ENCODE measurements around the gene EFNA3.

EFNA3 gene

DNA sequence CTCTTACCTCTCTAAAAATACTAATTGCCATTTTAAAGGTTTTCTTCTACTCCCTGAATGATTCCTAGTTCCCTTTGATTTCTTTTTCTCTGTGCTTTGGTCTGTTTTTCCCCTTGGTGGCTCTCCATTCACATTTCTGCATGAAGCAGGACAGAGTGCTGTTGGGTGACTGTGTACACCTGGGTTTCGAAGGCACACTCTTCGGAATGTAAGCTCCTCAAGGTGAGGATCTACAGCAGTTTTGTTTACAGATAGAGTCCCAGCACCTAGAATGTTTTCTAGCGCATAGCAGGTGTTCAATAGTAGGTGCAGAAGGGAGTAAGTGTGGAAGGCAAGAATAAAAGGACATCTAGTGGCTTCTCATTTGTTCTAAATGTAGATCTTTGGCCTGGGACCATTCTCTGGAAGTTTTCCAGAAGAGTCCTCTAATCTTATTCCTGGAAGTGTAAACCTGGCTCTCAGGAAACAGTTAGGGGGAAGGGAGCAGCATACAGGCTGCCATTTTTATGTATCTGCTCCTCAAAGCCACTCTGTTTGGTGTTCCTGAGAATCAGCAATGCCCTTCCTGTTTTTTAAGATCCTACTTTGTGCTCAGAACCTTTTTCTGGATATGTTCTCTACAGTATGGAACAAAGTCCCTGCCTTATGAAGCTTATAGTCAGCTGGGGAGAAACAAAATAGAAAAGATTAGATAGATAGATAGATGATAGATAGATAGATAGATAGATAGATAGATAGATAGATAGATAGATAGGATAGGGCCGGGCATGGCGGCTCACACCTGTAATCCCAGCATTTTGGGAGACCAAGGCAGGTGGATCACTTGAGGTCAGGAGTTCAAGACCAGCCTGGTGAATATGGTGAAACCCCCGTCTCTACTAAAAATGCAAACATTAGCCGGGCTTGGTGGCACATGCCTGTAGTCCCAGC is 26.2 kb downstream of the EFNA3 start:
- peak overlapping the region; percentile 50 for H3K27ac ChIP-seq
- TF ChIP-seq, protein P1, sequence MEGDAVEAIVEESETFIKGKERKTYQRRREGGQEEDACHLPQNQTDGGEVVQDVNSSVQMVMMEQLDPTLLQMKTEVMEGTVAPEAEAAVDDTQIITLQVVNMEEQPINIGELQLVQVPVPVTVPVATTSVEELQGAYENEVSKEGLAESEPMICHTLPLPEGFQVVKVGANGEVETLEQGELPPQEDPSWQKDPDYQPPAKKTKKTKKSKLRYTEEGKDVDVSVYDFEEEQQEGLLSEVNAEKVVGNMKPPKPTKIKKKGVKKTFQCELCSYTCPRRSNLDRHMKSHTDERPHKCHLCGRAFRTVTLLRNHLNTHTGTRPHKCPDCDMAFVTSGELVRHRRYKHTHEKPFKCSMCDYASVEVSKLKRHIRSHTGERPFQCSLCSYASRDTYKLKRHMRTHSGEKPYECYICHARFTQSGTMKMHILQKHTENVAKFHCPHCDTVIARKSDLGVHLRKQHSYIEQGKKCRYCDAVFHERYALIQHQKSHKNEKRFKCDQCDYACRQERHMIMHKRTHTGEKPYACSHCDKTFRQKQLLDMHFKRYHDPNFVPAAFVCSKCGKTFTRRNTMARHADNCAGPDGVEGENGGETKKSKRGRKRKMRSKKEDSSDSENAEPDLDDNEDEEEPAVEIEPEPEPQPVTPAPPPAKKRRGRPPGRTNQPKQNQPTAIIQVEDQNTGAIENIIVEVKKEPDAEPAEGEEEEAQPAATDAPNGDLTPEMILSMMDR (conservative IDR thresholded peaks at IDR 0.05), result no peak

DNA sequence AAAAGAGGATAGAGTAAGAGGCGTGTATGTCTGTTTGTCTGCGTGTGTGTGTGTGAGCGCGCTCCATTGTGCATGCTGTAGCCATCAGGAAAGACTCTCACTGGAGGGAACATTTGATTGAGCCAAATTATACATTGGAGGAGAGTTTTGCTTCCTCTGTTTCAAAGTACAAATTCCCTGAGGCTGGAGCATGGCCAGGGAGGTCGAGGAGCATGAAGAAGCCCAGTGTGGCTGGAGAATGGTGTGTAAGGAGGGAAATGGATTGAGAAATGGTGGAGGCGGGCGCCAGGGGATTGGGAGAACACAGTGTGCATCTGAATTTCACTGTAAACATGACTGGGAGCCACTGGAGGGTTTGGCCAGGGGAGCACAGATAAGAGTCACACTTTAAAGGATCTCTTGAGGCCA is 27.0 kb downstream of the EFNA3 start:
- H3K27ac ChIP-seq, result peak overlapping the region; percentile 50
- TF ChIP-seq, protein P1 (conservative IDR thresholded peaks at IDR 0.05), result no peak

DNA sequence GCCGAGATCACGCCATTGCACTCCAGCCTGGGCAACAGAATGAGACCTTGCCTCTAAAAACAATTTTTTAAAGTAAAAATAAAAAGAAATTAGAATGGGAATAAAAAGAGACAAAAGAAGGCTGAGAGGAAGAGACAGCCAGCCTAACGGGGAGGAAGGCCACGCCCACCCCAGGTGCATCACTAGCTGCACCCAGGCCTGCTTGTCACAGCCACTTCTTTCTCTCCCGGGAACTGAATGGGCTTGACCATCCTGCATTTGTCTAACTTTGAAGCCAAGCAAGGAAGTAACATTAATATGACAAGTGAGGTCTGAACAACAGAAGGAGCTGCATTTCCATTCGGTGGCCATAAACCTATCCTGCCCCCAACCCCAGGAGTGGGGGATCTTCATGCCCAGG is 28.2 kb downstream of the EFNA3 start:
- TF ChIP-seq, protein P1 (conservative IDR thresholded peaks at IDR 0.05), result no peak

DNA sequence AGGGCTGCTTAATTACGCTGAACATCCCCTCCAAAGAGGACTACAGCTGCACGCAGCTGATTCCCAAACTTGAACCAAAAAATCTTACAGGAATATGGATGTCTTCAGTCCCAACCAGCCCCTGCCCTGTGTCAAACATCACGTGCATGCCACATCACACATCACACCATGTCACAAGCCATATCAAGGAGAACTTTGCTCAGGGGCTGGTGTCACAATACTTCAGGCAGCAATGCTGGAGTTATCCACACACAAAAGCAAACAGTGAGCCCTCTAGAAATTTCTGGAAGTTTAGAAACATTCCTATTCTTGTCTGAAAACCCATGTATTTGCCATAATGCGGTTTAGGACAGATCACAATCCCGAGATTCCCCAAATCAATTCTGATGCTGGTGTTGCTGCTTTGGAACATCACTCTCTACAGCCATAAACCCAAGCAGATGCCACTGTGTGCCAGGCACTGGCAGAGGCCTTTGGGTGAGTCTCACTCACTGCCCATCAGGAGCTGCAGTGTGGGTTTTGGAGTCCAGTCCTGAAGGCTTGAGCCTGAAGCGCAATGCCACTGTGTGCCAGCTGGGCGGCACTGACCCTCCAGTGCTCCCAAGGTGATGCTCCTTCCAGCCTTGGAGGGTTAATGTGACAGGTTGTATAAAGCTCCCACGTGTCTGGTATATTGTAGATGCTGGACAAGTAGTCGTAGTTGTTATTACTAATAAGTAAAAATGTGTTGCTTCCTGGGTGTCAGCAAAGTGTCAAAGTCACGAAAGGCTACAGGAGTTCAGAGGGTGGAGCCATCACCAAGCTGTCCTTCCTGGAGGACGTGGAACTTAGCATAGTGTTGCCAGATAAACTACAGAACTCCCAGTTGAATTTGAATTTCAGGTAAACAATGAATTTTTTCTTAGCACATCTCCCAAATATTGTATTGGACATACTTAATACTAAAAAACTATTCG is 28.9 kb downstream of the EFNA3 start:
- TF ChIP-seq, protein P1 (conservative IDR thresholded peaks at IDR 0.05), result no peak
- no peak overlapping the region for H3K27ac ChIP-seq

More for the DNA sequence above, 28.2 kb downstream of the EFNA3 start:
- no peak overlapping the region for H3K27ac ChIP-seq

DNA sequence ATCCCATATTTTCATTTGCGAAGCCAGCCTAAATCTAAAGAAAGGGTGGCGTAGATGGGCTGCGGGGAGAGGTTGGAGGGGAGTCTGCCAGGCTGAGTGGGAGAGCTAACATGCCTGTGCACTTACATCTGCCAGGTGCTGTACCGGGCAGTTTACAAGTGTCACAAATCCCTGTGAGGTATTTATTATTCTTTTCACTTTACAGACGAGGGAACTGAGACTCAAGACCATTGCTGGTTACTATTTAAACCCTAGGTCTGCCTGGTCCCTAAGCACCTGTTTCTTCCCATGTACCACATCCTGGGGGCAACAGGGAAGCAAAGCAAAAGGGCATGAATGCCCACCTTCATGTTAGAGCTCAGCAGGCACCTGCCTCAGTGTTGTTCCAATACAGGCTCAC is 29.7 kb downstream of the EFNA3 start:
- TF ChIP-seq, protein P1 (conservative IDR thresholded peaks at IDR 0.05), result no peak
- no peak overlapping the region for H3K27ac ChIP-seq

DNA sequence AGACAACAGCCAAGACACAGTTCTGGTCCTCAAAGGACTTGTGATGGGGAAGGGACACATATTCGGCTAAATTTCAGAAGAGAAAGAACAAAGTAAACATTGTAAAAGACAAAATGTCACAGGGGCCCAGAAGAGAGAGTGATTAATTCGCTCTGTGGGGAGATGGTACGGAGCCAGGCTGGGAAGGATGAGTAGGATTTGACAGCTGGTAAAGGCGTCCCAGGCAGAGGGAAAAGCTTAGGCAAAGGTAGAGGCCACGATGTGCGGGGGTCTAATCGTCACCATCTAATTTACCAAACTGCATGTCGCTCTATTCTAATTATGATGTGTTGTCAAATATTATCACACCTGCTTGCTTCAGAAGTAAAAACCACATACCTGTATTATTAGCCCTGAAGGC is 31.7 kb downstream of the EFNA3 start:
- H3K27ac ChIP-seq, result peak overlapping the region; percentile 10; the same call in 1 of the 2 replicates
- TF ChIP-seq, protein P1 (conservative IDR thresholded peaks at IDR 0.05), result no peak

DNA sequence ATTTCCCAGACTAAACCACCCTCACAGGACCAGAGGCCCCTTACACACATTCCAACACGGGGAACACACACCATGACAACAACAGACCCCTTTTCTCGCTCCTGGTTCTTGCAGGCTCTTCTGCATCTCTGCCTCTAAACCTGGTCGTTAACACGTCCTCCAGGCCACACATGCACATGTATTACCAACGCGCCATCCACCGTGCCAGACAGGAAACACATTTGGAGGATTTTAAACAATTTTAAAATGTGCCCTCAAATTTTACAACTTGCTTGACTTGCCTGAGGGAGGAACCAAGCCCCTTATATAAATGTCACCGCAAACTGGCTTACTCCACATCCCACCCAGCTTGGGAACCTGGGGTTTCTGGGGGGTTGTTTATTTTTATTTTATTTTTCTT is 32.2 kb downstream of the EFNA3 start:
- TF ChIP-seq, protein P1 (conservative IDR thresholded peaks at IDR 0.05), result no peak
- H3K27ac ChIP-seq, result no peak overlapping the region; the same call in 1 of the 2 replicates

Data from VCaP (cell line).